Posterior cingulate gyrus (tissue), 11 donors: Measurements from ENCODE around the gene RTN4R.

Source experiments
- DNase-seq, 10 donors: peaks; one replicate each; pipeline versions ENCODE4 v3.0.0 to v3.0.0-alpha.2; 2020 to 2021; ENCODE audit warnings: mixed read lengths in 3 of 10
- intact Hi-C: fragments of 100-400 bp; cut with DNase I; formaldehyde crosslinking; loops from one replicate; pipeline ENCODE4 v1.15.1; 2023

The RTN4R gene

GRCh38 chr22:20261848-20262581 is 6.1 kb downstream of the RTN4R start:
- no peak for DNase-seq
- intact Hi-C loops, result no loop called here

GRCh38 chr22:20260071-20260765 is 7.9 kb downstream of the RTN4R start:
- DNase-seq, result no peak
- intact Hi-C loops, result no loop called here

- intact Hi-C loops, result no loop called here
- DNase-seq, result no peak
Observed at GRCh38 chr22:20259327-20259688, 8.8 kb downstream of the RTN4R start.

GRCh38 chr22:20258584-20259326 is 9.4 kb downstream of the RTN4R start:
- DNase-seq, result no peak
- intact Hi-C loops, result no loop called here

GRCh38 chr22:20258021-20258299 is 10.2 kb downstream of the RTN4R start:
- DNase-seq, result no peak
- intact Hi-C loops, result no loop called here

GRCh38 chr22:20257212-20258020 is 10.7 kb downstream of the RTN4R start:
- DNase-seq, result no peak
- intact Hi-C loops, result no loop called here

GRCh38 chr22:20256551-20257211 is 11.4 kb downstream of the RTN4R start:
- intact Hi-C loops, result no loop called here

GRCh38 chr22:20256027-20256426 is 12.1 kb downstream of the RTN4R start:
- intact Hi-C loops, result no loop called here
- DNase-seq, result no peak

More at GRCh38 chr22:20256551-20257211, 11.4 kb downstream of the RTN4R start:
- no peak for DNase-seq

- intact Hi-C loops, result no loop called here
Observed at GRCh38 chr22:20254975-20255946, 12.9 kb downstream of the RTN4R start.

GRCh38 chr22:20253161-20253560 is 15.0 kb downstream of the RTN4R start:
- DNase-seq, result no peak
- intact Hi-C loops, result no loop called here

More at GRCh38 chr22:20254975-20255946, 12.9 kb downstream of the RTN4R start:
- DNase-seq, result peak in 1 of 10 donors; percentile 84

- intact Hi-C loops, result no loop called here
- DNase-seq, result no peak
Observed at GRCh38 chr22:20251981-20252380, 16.1 kb downstream of the RTN4R start.

- DNase-seq, result no peak
- intact Hi-C loops, result no loop called here
Observed at GRCh38 chr22:20251491-20251890, 16.6 kb downstream of the RTN4R start.

GRCh38 chr22:20249797-20250354 is 18.2 kb downstream of the RTN4R start:
- DNase-seq, result peak in 9 of 10 donors; percentile 61 to 95 (median 68)
- intact Hi-C loops, result no loop called here

- no peak for DNase-seq
- intact Hi-C loops, result no loop called here
Observed at GRCh38 chr22:20248461-20248978, 19.6 kb downstream of the RTN4R start.

GRCh38 chr22:20247608-20248171 is 20.4 kb downstream of the RTN4R start:
- intact Hi-C loops, result no loop called here
- DNase-seq, result no peak

GRCh38 chr22:20247010-20247505 is 21.1 kb downstream of the RTN4R start:
- intact Hi-C loops, result no loop called here
- peak in 1 of 10 donors; percentile 86 for DNase-seq

GRCh38 chr22:20246368-20247009 is 21.6 kb downstream of the RTN4R start:
- intact Hi-C loops, result no loop called here
- no peak for DNase-seq
